Gastroesophageal sphincter (tissue), 3 donors: ENCODE data around the gene ZNF497.

Experiments used
- CTCF ChIP-seq, 4 experiments: fragments of 200-600 bp in 2 of 4; fragments of 450-650 bp in 2 of 4; sonication (generic) in 1 of 4; IDR thresholded peaks; one replicate each; pipeline ENCODE4 v1.5.1; 2017 to 2019; ENCODE audit warnings: antibody characterized with exemption in 4 of 4, mild to moderate bottlenecking in 2 of 4, moderate library complexity in 2 of 4
- POLR2A ChIP-seq, 2 donors: fragments of 450-650 bp; IDR thresholded peaks; one replicate each; pipeline ENCODE4 v1.6.1; 2017; ENCODE audit warnings: antibody characterized with exemption in 2 of 2, mild to moderate bottlenecking in 2 of 2, moderate library complexity in 1 of 2

- TF ChIP-seq CTCF (IDR thresholded peaks at IDR 0.05), result no peak
- no peak for TF ChIP-seq POLR2A (IDR thresholded peaks at IDR 0.05)
Measured at GRCh38 chr19:58361900-58362271, 665 bp downstream of the ZNF497 start.
